NCI-H2107 treated with DMSO at 0.1 percent for 48 hours (cell line): ENCODE data around the gene RSPO4.

Source experiments
- DNase-seq: peaks from one replicate; lab custom pipeline; 2025; ENCODE audit not compliant: unreplicated experiment; lab: John Stamatoyannopoulos, UW

Gene RSPO4

DNA sequence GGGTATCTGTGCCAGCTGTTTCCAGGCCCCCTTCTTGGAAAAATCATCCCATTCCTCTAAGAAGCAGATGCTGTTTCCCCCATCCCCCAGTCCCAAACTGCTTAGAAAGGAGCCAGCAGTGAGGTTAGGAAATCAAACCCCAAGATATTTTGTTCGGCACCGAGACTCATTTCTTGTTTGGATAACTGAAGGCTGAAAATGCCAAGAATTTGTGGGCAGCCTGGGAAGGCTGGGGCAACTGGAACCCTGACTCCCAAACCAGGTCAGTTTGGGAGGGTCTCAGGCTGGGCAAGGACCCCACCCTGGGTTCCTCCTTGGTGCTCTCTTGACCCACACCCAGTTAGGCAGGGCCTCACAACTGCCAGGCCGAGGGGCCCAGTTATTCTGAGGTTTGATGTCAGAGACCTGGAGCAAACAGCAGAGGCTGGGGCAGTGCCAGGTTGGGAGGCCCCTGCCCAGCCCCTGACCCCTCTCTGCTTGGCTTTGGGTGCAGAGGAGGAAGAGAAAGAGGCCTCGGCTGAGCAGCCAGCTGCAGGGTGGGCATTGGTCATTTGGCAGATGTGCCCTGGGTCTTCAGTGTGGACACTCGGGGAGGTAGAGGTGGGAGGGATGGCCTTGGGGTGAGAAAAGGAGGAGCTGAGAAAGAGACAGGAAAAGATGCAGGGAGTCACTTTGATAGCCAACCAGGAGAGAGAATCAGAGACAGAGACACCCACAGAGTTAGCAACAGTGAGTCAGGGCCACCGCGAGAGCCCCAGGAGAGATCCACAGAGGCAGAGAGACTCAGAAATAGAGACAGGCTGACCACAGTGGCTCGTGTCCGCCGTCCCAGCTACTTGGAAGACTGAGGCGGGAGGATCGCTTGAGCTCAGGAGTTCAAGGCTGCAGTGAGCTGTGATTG lies 91.0 kb downstream of the RSPO4 start:
- DNase-seq, result no peak

DNA sequence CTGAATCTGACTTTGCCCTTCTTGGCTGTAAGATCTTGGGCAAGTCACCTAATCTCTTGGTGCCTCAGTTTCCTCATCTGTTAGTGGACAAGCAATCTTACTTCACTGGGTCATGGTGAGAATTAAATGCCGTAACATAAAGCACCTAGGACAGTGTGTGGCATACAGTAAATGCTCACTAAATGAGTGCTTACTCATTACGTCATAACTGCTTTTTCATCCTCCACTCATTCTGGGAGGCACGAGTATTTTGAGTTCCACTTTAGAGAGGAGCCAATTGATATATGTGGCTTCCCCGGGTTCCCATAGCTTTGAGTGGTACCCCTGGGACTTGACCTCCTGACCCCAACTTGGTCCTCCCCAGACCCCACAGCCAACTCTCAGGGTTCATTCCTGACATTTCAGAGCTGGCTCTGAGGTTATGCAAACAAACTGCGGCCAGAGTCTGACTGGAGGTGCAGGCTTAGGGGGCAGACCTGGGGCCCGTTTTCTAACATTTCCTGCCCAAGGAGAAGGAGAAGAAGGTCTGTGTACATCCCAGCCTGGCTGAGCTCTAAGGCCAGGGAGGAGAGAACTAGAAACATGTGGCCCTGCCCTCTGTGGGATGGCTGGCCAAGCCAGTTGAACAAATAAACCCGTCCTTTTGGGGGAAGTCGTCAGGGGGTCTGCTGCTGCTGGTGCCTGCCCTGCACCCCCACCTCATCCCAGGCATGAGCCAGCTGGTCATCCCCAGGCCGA lies 91.8 kb downstream of the RSPO4 start:
- DNase-seq, result no peak

- DNase-seq, result no peak
These were observed 92.5 kb downstream of the RSPO4 start for GRCh38 chr20:909641-910040.
